Esophagus mucosa (tissue), 1 donor: Measurements from ENCODE around the gene PRKCE. TPM values are rescaled to one million over a fixed set of nuclear protein-coding genes. Genes with fewer than 3 reads are reported as not detected.
"Not testable (repeated sequence)": the region's sequence is repeated elsewhere in the genome, so short reads cannot be mapped to it uniquely, and the experiment has no call there.

Experiments used
- ATAC-seq: fragments of 200-7000 bp; cut with Tn5 transposase; one replicate; pipeline ENCODE4 v1.9.1; 2020
- total RNA-seq: library from RNA; stranded (reverse); gene quantifications from one replicate; pipeline ENCODE4 v1.2.4, GENCODE V29; 2023
- donor health status: DM: yes; HTN: yes; CAD: no.

PRKCE gene
- total RNA-seq, 1 donor from 2014 or later = 13.1 TPM

- ATAC-seq = no peak
Observed at GRCh38 chr2:45895241-45895861, 243.9 kb downstream of the PRKCE start.

- no peak for ATAC-seq
Observed at GRCh38 chr2:45896311-45896710, 244.8 kb downstream of the PRKCE start.

- ATAC-seq = no peak
Observed at GRCh38 chr2:45897842-45898241, 246.4 kb downstream of the PRKCE start.

GRCh38 chr2:45898819-45899218, 247.3 kb downstream of the PRKCE start:
- no peak for ATAC-seq

GRCh38 chr2:45899926-45900325, 248.5 kb downstream of the PRKCE start:
- no peak for ATAC-seq

GRCh38 chr2:45901468-45902032, 250.1 kb downstream of the PRKCE start:
- no peak for ATAC-seq

- no peak for ATAC-seq
Observed at GRCh38 chr2:45902380-45902779, 250.9 kb downstream of the PRKCE start.

- no peak for ATAC-seq
Observed at GRCh38 chr2:45902781-45903375, 251.4 kb downstream of the PRKCE start.

- no peak for ATAC-seq
Observed at GRCh38 chr2:45904267-45904945, 252.9 kb downstream of the PRKCE start.

GRCh38 chr2:45904946-45905631, 253.6 kb downstream of the PRKCE start:
- no peak for ATAC-seq

GRCh38 chr2:45905632-45905958, 254.1 kb downstream of the PRKCE start:
- ATAC-seq = no peak

- no peak for ATAC-seq
Observed at GRCh38 chr2:45907592-45907991, 256.1 kb downstream of the PRKCE start.

GRCh38 chr2:45908316-45909170, 257.1 kb downstream of the PRKCE start:
- ATAC-seq = no peak

- ATAC-seq = no peak
Observed at GRCh38 chr2:45909171-45909565, 257.7 kb downstream of the PRKCE start.

- ATAC-seq = peak; percentile 89
Observed at GRCh38 chr2:45909677-45910191, 258.3 kb downstream of the PRKCE start.

- ATAC-seq = peak; percentile 37
Observed at GRCh38 chr2:45910473-45911060, 259.1 kb downstream of the PRKCE start.

- ATAC-seq = no peak
Observed at GRCh38 chr2:45911538-45911937, 260.1 kb downstream of the PRKCE start.

- ATAC-seq = no peak
Observed at GRCh38 chr2:45912109-45912508, 260.6 kb downstream of the PRKCE start.

- ATAC-seq = no peak
Observed at GRCh38 chr2:45913539-45913938, 262.1 kb downstream of the PRKCE start.

GRCh38 chr2:45915523-45915922, 264.0 kb downstream of the PRKCE start:
- ATAC-seq = peak; percentile 53

GRCh38 chr2:45917561-45918176, 266.2 kb downstream of the PRKCE start:
- ATAC-seq = not testable (repeated sequence)
